ENCODE results near the gene SPTSSA. TPM values are rescaled to one million over a fixed set of nuclear protein-coding genes. Genes with fewer than 3 reads are reported as not detected.
"Not testable (repeated sequence)": the region's sequence is repeated elsewhere in the genome, so short reads cannot be mapped to it uniquely, and the experiment has no call there.

The SPTSSA gene
- total RNA-seq, 1 donor from 2014 or later, result 18.9 TPM

DNA sequence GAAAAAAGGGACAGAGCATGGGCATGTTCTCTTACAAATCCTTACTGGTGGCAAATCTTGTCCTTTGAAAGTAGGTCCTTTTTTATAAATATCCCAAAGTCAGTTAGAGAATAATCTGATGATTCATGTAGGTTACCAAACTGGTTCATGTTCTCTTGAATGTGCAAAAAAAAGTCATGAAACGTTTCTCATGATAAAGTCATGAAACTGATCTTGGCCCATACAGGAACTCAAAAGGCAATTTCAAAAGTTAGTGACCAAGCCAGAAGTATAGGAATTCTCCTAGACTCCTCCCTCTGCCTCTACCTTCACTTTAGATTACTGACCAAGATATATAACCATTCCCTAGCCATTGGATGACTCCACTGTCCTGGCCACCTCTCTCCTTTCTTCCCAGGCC is 27.3 kb upstream of the SPTSSA start:
- H3K9me3 Mint-ChIP-seq, result no peaks in the 10 kb centered on the region
- H3K4me1 Mint-ChIP-seq (ENCODE audit: low read depth), result no peaks in the 10 kb centered on the region
- no peaks in the 10 kb centered on the region for H3K27me3 Mint-ChIP-seq (ENCODE audit: insufficient read depth)
- no peak overlapping the region for H3K27ac Mint-ChIP-seq
- no peak for DNase-seq (ENCODE audit: low spot score)
- no peaks in the 10 kb centered on the region for H3K36me3 Mint-ChIP-seq (ENCODE audit: low read depth)
- intact Hi-C loops (cut with micrococcal nuclease), result no loop called here
- H3K4me3 Mint-ChIP-seq, result no peak overlapping the region

DNA sequence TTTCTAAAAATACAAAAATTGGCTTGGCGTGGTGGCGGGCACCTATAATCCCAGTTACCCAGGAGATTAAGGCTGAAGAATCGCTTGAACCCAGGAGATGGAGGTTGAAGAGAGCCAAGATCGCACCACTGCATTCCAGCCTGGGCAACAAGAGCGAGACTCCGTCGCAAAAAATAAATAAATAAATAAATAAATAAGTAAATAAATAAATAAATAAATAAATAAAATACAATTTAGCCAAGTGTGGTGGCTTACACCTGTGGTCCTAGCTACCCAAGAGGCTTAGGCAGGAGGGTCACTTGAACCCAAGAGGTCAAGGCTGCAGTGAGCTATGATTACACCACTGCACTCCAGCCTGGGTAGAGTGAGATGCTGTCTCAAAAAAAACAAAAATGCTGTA is 26.5 kb upstream of the SPTSSA start:
- intact Hi-C loops (cut with micrococcal nuclease), result no loop called here
- H3K4me3 Mint-ChIP-seq, result no peak overlapping the region
- H3K27ac Mint-ChIP-seq, result no peak overlapping the region
- H3K9me3 Mint-ChIP-seq, result no peaks in the 10 kb centered on the region
- no peaks in the 10 kb centered on the region for H3K4me1 Mint-ChIP-seq (ENCODE audit: low read depth)
- no peak for DNase-seq (ENCODE audit: low spot score)
- H3K27me3 Mint-ChIP-seq (ENCODE audit: insufficient read depth), result no peaks in the 10 kb centered on the region
- no peaks in the 10 kb centered on the region for H3K36me3 Mint-ChIP-seq (ENCODE audit: low read depth)

DNA sequence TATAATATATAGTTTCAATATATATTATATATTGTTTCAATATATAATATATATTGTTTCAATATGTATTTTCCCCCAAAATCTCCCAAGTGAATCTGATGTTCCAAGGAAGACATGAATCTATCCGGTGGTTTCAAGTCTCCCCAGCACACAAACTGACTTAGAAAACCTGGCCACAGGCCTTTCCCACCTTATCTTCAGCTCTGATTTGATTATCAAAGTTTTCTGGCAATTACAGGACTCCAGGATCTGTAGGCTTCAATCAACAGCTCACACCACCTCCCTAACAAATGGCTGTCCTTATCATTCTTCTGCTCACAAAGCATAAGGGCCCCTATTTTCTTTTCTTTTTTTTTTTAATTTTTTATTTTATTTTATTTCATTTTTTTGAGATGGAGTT is 22.7 kb upstream of the SPTSSA start:
- no peak overlapping the region for H3K27ac Mint-ChIP-seq
- no peaks in the 10 kb centered on the region for H3K36me3 Mint-ChIP-seq (ENCODE audit: low read depth)
- intact Hi-C loops (cut with micrococcal nuclease), result no loop called here
- no peaks in the 10 kb centered on the region for H3K27me3 Mint-ChIP-seq (ENCODE audit: insufficient read depth)
- H3K4me3 Mint-ChIP-seq, result no peak overlapping the region
- H3K9me3 Mint-ChIP-seq, result no peaks in the 10 kb centered on the region
- no peaks in the 10 kb centered on the region for H3K4me1 Mint-ChIP-seq (ENCODE audit: low read depth)
- no peak for DNase-seq (ENCODE audit: low spot score)

DNA sequence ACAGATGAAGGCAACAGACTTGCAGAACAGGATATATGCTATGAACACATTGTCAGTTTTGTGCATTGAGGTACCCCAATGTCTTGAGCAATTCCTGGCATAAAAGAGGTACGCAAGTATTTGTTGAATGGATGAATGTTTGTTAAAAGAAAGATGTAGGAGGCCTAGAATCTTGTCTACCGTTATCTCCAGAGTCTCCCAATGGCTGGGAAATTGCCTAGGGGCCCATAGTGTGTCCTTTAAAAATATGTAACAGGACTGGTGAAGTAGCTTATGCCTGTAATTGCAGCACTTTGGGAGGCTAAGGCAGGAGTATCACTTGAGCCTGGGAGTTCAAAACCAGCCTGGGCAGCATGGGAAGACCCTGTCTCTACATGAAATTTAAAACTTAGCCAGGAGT is 20.4 kb upstream of the SPTSSA start:
- H3K4me1 Mint-ChIP-seq (ENCODE audit: low read depth), result no peaks in the 10 kb centered on the region
- H3K36me3 Mint-ChIP-seq (ENCODE audit: low read depth), result no peaks in the 10 kb centered on the region
- no peak overlapping the region for H3K27ac Mint-ChIP-seq
- intact Hi-C loops (cut with micrococcal nuclease), result no loop called here
- H3K27me3 Mint-ChIP-seq (ENCODE audit: insufficient read depth), result no peaks in the 10 kb centered on the region
- H3K4me3 Mint-ChIP-seq, result no peak overlapping the region
- no peaks in the 10 kb centered on the region for H3K9me3 Mint-ChIP-seq
- DNase-seq (ENCODE audit: low spot score), result no peak

DNA sequence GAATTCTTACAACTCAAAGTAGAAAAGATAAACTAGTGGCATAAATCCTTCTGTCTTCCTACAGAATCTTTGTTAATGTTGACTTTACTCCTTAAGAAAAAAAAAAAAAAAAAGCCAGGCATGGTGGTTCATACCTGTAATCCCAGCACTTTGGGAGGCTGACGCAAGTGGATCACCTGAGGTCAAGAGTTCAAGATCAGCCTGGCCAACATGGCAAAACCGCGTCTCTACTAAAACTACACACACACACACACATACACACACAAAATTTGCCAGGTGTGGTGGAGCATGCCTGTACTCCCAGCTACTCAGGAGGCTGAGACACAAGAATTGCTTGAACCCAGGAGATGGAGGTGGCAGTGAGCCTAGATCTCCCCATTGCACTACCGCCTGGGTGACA is 17.7 kb upstream of the SPTSSA start:
- Mint-ChIP-seq H3K36me3 (ENCODE audit: low read depth) (no peaks in the 10 kb centered on the region), H3K27ac (no peak overlapping the region), H3K4me1 (ENCODE audit: low read depth) (no peaks in the 10 kb centered on the region), H3K4me3 (no peak overlapping the region), H3K9me3 (no peaks in the 10 kb centered on the region), H3K27me3 (ENCODE audit: insufficient read depth) (no peaks in the 10 kb centered on the region)
- DNase-seq (ENCODE audit: low spot score), result no peak
- intact Hi-C loops (cut with micrococcal nuclease), result no loop called here

GRCh38 chr14:34478261-34478660 is 16.2 kb upstream of the SPTSSA start:
- peaks cover 6% of the 10 kb centered on the region for H3K27me3 Mint-ChIP-seq (ENCODE audit: insufficient read depth)
- H3K27ac Mint-ChIP-seq, result no peak overlapping the region
- no peaks in the 10 kb centered on the region for H3K9me3 Mint-ChIP-seq
- no peaks in the 10 kb centered on the region for H3K4me1 Mint-ChIP-seq (ENCODE audit: low read depth)
- H3K36me3 Mint-ChIP-seq (ENCODE audit: low read depth), result no peaks in the 10 kb centered on the region
- no peak overlapping the region for H3K4me3 Mint-ChIP-seq
- intact Hi-C loops (cut with micrococcal nuclease), result no loop called here
- DNase-seq (ENCODE audit: low spot score), result no peak

DNA sequence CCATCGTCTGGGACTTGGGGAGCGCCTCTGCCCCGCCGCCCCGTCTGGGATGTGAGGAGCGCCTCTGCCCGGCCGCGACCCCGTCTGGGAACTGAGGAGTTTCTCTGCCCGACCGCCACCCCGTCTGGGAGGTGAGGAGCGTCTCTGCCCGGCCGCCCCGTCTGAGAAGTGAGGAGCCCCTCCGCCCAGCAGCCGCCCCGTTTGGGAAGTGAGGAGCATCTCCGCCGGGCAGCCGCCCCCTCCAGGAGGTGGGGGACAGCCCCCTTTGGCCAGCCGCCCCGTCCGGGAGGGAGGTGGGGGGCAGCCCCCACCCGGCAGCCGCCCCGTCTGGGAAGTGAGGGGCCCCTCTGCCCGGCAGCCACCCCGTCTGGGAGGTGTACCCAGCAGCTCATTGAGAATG is 14.0 kb upstream of the SPTSSA start:
- DNase-seq (ENCODE audit: low spot score); H3K27ac Mint-ChIP-seq; H3K4me3 Mint-ChIP-seq; intact Hi-C loops (cut with micrococcal nuclease); H3K36me3 Mint-ChIP-seq (ENCODE audit: low read depth); H3K9me3 Mint-ChIP-seq; H3K27me3 Mint-ChIP-seq (ENCODE audit: insufficient read depth); H3K4me1 Mint-ChIP-seq (ENCODE audit: low read depth): not testable (repeated sequence)

DNA sequence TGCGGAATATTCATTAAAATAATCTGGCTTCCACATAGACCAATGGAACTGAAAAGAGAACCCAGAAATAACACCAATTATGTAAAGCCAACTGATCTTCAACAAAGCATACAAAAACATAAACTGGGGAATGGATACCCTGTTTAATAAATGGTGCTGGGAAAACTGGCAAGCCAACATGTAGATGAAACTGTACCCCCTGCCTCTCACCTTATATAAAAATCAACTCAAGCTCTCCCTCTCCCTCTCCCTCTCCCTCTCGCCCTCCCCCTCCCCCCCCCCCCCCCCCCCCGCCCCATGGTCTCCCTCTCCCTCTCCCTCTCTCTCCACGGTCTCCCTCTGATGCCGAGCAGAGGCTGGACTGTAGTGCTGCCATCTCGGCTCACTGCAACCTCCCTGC is 13.1 kb upstream of the SPTSSA start:
- no peaks in the 10 kb centered on the region for H3K36me3 Mint-ChIP-seq (ENCODE audit: low read depth)
- H3K27ac Mint-ChIP-seq, result no peak overlapping the region
- H3K4me3 Mint-ChIP-seq, result no peak overlapping the region
- no peaks in the 10 kb centered on the region for H3K9me3 Mint-ChIP-seq
- no peaks in the 10 kb centered on the region for H3K4me1 Mint-ChIP-seq (ENCODE audit: low read depth)
- intact Hi-C loops (cut with micrococcal nuclease), result no loop called here
- peaks cover 6% of the 10 kb centered on the region for H3K27me3 Mint-ChIP-seq (ENCODE audit: insufficient read depth)
- no peak for DNase-seq (ENCODE audit: low spot score)

GRCh38 chr14:34474187-34474679 is 12.2 kb upstream of the SPTSSA start:
- Mint-ChIP-seq H3K36me3 (ENCODE audit: low read depth) (no peaks in the 10 kb centered on the region), H3K4me1 (ENCODE audit: low read depth) (no peaks in the 10 kb centered on the region), H3K27me3 (ENCODE audit: insufficient read depth) (peaks cover 6% of the 10 kb centered on the region), H3K4me3 (no peak overlapping the region), H3K9me3 (no peaks in the 10 kb centered on the region), H3K27ac (no peak overlapping the region)
- intact Hi-C loops (cut with micrococcal nuclease), result no loop called here
- DNase-seq (ENCODE audit: low spot score), result no peak

GRCh38 chr14:34472706-34473279 is 10.8 kb upstream of the SPTSSA start:
- Mint-ChIP-seq H3K27ac (no peak overlapping the region), H3K9me3 (no peaks in the 10 kb centered on the region), H3K36me3 (ENCODE audit: low read depth) (no peaks in the 10 kb centered on the region), H3K4me1 (ENCODE audit: low read depth) (peaks cover 4% of the 10 kb centered on the region), H3K4me3 (no peak overlapping the region), H3K27me3 (ENCODE audit: insufficient read depth) (peaks cover 6% of the 10 kb centered on the region)
- no peak for DNase-seq (ENCODE audit: low spot score)
- intact Hi-C loops (cut with micrococcal nuclease), result no loop called here

GRCh38 chr14:34470319-34470718 is 8.3 kb upstream of the SPTSSA start:
- peaks cover 7% of the 10 kb centered on the region for H3K4me1 Mint-ChIP-seq (ENCODE audit: low read depth)
- no peak for DNase-seq (ENCODE audit: low spot score)
- no peaks in the 10 kb centered on the region for H3K9me3 Mint-ChIP-seq
- intact Hi-C loops (cut with micrococcal nuclease), result no loop called here
- H3K27ac Mint-ChIP-seq, result no peak overlapping the region
- H3K27me3 Mint-ChIP-seq (ENCODE audit: insufficient read depth), result peaks cover 7% of the 10 kb centered on the region
- H3K4me3 Mint-ChIP-seq, result no peak overlapping the region
- no peaks in the 10 kb centered on the region for H3K36me3 Mint-ChIP-seq (ENCODE audit: low read depth)

- no peak overlapping the region for H3K27ac Mint-ChIP-seq
- DNase-seq (ENCODE audit: low spot score), result no peak
- peaks cover 13% of the 10 kb centered on the region for H3K4me1 Mint-ChIP-seq (ENCODE audit: low read depth)
- peaks cover 1% of the 10 kb centered on the region for H3K27me3 Mint-ChIP-seq (ENCODE audit: insufficient read depth)
- no peak overlapping the region for H3K4me3 Mint-ChIP-seq
- H3K9me3 Mint-ChIP-seq, result no peaks in the 10 kb centered on the region
- no peaks in the 10 kb centered on the region for H3K36me3 Mint-ChIP-seq (ENCODE audit: low read depth)
- intact Hi-C loops (cut with micrococcal nuclease), result loop anchor here (10.0 kb wide), 2 partner anchors 252 to 422 kb away; no protein-coding TSS in a partner anchor
Observed at GRCh38 chr14:34466691-34467090, 4.7 kb upstream of the SPTSSA start.

DNA sequence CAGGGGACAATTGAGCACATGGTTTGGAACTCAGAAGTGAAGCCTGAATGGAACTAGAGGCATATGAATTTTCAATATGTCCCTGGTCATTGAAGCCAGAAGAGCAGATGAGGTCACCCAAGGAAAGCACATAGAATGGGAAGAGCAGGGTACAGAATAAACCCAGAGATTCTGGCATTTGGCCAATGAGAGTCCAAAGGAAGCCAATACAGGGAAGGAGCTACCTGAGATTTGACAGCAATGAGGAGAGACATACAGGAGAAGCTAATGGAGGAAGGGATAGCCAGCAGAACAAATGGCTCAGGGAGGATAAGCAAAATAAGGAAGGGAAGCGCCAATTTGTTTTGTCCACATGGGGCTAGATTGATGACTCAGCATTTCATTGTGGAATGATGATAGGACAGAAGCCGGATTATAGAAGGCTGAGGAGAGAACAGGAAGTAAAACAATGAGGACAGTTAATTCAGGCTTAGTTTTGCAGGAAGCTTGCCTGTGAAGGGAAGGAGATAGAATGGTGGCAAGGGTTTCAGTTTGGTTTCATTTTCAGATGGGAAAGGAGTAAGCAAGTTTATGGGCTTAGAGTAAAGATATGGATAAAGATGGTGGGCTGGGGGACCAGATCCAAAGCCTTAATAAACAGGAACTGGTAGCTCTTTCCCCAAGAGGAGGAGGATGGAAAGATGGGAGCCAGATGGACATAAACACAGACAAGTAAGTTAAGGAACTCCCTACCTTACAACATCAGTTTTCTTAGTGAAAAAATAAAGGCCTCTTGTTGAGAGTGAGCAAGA is 3.2 kb upstream of the SPTSSA start:
- H3K4me3 Mint-ChIP-seq, result no peak overlapping the region
- no peak overlapping the region for H3K27ac Mint-ChIP-seq
- intact Hi-C loops (cut with micrococcal nuclease), result loop anchor here (10.0 kb wide), 2 partner anchors 250 to 420 kb away; no protein-coding TSS in a partner anchor
- H3K9me3 Mint-ChIP-seq, result no peaks in the 10 kb centered on the region
- peaks cover 27% of the 10 kb centered on the region for H3K4me1 Mint-ChIP-seq (ENCODE audit: low read depth)
- DNase-seq (ENCODE audit: low spot score), result no peak
- no peaks in the 10 kb centered on the region for H3K36me3 Mint-ChIP-seq (ENCODE audit: low read depth)
- peaks cover 1% of the 10 kb centered on the region for H3K27me3 Mint-ChIP-seq (ENCODE audit: insufficient read depth)
